Neural progenitor cell (in vitro differentiated cells): ENCODE data around the gene KDM5B. TPM values are rescaled to one million over a fixed set of nuclear protein-coding genes. Genes with fewer than 3 reads are reported as not detected.

Experiments
- DNase-seq: peaks from one replicate; pipeline ENCODE4 v3.0.0-alpha.2; 2016; ENCODE audit warnings: low spot score
- H2AFZ ChIP-seq: fragments of 200-600 bp; sonication (generic); replicated peaks from 2 replicates; pipeline ENCODE4 v1.6.1; 2016; ENCODE audit warnings: antibody characterized with exemption
- H3F3A ChIP-seq: fragments of 200-600 bp; sonication (generic); 2 replicates; pipeline ENCODE4 v1.6.1; 2016; ENCODE audit warnings: antibody characterized with exemption, low read depth
- H3K27ac ChIP-seq: fragments of 200-600 bp; sonication (generic); 2 replicates; pipeline ENCODE4 v1.5.1; 2016; ENCODE audit warnings: mild to moderate bottlenecking
- H3K27me3 ChIP-seq: fragments of 200-600 bp; sonication (generic); 2 replicates; pipeline ENCODE4 v1.6.1; 2016; ENCODE audit warnings: mild to moderate bottlenecking, moderate library complexity
- H3K36me3 ChIP-seq: fragments of 200-600 bp; sonication (generic); 2 replicates; pipeline ENCODE4 v1.5.1; 2016
- H3K4me1 ChIP-seq: fragments of 200-600 bp; sonication (generic); 2 replicates; pipeline ENCODE4 v1.6.1; 2016; ENCODE audit warnings: mixed run types
- H3K4me2 ChIP-seq: fragments of 200-600 bp; sonication (generic); 2 replicates; pipeline ENCODE4 v1.6.1; 2016
- H3K4me3 ChIP-seq: fragments of 200-600 bp; sonication (generic); 2 replicates; pipeline ENCODE4 v1.5.1; 2016
- H3K79me2 ChIP-seq: fragments of 200-600 bp; sonication (generic); 2 replicates; pipeline ENCODE4 v1.6.1; 2016; ENCODE audit warnings: low read depth
- H3K9ac ChIP-seq: fragments of 200-600 bp; sonication (generic); 2 replicates; pipeline ENCODE4 v1.6.1; 2016
- H3K9me3 ChIP-seq: fragments of 200-600 bp; sonication (generic); 2 replicates; pipeline ENCODE4 v1.5.1; 2016; ENCODE audit warnings: low read depth
- H4K20me1 ChIP-seq: fragments of 200-600 bp; sonication (generic); 2 replicates; pipeline ENCODE4 v1.6.1; 2016; ENCODE audit warnings: low read depth
- H3K27ac Mint-ChIP-seq: 3 replicates; pipeline ENCODE4 v1.8.0; 2021; ENCODE audit warnings: mixed read lengths
- H3K27me3 Mint-ChIP-seq: 2 replicates; pipeline ENCODE4 v1.8.0; 2022; ENCODE audit warnings: low read depth, mild to moderate bottlenecking, inconsistent platforms, moderate library complexity, mixed read lengths; ENCODE audit not compliant: insufficient read depth
- H3K36me3 Mint-ChIP-seq: 3 replicates; pipeline ENCODE4 v1.8.0; 2021; ENCODE audit warnings: mixed read lengths
- H3K4me1 Mint-ChIP-seq: 3 replicates; pipeline ENCODE4 v1.8.0; 2021; ENCODE audit warnings: mixed read lengths
- H3K4me3 Mint-ChIP-seq: 3 replicates; pipeline ENCODE4 v1.8.0; 2021; ENCODE audit warnings: mild to moderate bottlenecking, moderate library complexity, mixed read lengths
- H3K9me3 Mint-ChIP-seq: 3 replicates; pipeline ENCODE4 v1.8.0; 2020; ENCODE audit warnings: mixed read lengths
- EZH2 ChIP-seq: fragments of 200-600 bp; sonication (generic); IDR thresholded peaks from 2 replicates; pipeline ENCODE4 v1.6.1; 2017; ENCODE audit warnings: antibody characterized with exemption, mild to moderate bottlenecking, moderate library complexity
- EZH2phosphoT487 ChIP-seq: fragments of 200-600 bp; sonication (generic); IDR thresholded peaks from 2 replicates; pipeline ENCODE4 v1.6.1; 2017; ENCODE audit warnings: antibody characterized with exemption
- total RNA-seq: library from RNA; depleted of rRNA; stranded (reverse); fragments of >200 nt; gene quantifications from 2 replicates; pipeline ENCODE4 v1.2.3, GENCODE V29; 2015; ENCODE audit warnings: low replicate concordance
- TF ChIP-seq, protein P1 (sequence below): fragments of 200-600 bp; sonication (generic); IDR thresholded peaks from 2 replicates; pipeline ENCODE4 v1.5.1; 2017; ENCODE audit warnings: antibody characterized with exemption, mild to moderate bottlenecking

KDM5B gene
- total RNA-seq, 1 donor from 2014 or later = 283 TPM

DNA sequence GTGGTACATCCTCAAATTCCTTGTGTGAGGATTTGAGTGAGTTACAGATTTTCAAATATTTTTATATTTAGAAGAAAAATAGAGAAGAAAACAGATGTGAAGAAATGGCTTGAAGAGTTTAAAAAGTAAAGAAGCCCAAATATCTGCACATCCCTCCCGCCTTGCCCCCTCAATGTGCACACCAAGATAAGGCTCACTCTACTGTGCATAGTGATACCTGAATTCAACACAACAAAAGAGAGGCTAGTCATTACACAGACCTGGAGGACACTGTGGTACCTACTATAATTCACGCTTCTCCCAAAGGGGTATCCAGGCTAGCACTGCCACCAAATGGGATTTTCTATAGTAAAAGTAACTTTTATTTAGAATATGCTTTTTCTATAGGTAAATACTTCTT lies 53.9 kb downstream of the KDM5B start:
- H3K4me2 ChIP-seq = no peak overlapping the region
- H3K36me3 ChIP-seq = peaks cover 78% of the 10 kb centered on the region
- H3K36me3 Mint-ChIP-seq = peaks cover 40% of the 10 kb centered on the region

DNA sequence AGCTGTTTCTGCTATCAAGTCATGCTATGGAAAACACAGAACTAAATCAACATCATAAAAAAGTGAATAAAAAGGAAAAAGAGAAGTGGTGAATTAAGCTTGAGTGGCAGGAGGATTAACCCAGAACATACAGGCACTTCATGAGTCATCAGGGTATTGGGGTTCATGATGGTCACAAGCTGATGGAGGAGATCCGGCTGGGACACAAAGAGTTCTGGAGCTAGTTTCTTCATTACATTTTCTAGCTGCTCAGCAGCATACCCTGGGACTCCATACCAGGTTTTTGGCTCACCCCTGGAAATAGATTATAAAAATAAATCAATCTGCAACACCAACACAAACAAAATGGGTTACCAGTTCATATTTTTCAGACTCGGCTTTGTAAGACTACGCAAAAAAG lies 55.4 kb downstream of the KDM5B start:
- DNase-seq = no peak
- Histone ChIP-seq H3F3A (peaks cover 76% of the 10 kb centered on the region), H3K27me3 (no peaks in the 10 kb centered on the region), H3K4me1 (no peaks in the 10 kb centered on the region), H3K9ac (no peak overlapping the region), H3K36me3 (peaks cover 79% of the 10 kb centered on the region), H3K4me3 (no peak overlapping the region), H2AFZ (no peak overlapping the region), H3K9me3 (no peaks in the 10 kb centered on the region), H4K20me1 (peaks cover 48% of the 10 kb centered on the region), H3K79me2 (peaks cover 35% of the 10 kb centered on the region), H3K4me2 (no peak overlapping the region), H3K27ac (no peak overlapping the region)
- no peak overlapping the region for H3K27ac Mint-ChIP-seq
- H3K27me3 Mint-ChIP-seq = peaks cover 5% of the 10 kb centered on the region
- peaks cover 51% of the 10 kb centered on the region for H3K36me3 Mint-ChIP-seq
- TF ChIP-seq, protein P1, sequence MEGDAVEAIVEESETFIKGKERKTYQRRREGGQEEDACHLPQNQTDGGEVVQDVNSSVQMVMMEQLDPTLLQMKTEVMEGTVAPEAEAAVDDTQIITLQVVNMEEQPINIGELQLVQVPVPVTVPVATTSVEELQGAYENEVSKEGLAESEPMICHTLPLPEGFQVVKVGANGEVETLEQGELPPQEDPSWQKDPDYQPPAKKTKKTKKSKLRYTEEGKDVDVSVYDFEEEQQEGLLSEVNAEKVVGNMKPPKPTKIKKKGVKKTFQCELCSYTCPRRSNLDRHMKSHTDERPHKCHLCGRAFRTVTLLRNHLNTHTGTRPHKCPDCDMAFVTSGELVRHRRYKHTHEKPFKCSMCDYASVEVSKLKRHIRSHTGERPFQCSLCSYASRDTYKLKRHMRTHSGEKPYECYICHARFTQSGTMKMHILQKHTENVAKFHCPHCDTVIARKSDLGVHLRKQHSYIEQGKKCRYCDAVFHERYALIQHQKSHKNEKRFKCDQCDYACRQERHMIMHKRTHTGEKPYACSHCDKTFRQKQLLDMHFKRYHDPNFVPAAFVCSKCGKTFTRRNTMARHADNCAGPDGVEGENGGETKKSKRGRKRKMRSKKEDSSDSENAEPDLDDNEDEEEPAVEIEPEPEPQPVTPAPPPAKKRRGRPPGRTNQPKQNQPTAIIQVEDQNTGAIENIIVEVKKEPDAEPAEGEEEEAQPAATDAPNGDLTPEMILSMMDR = no peak
- TF ChIP-seq EZH2 (no peak), EZH2phosphoT487 (no peak)
- no peaks in the 10 kb centered on the region for H3K9me3 Mint-ChIP-seq
- H3K4me1 Mint-ChIP-seq = no peaks in the 10 kb centered on the region
- no peak overlapping the region for H3K4me3 Mint-ChIP-seq

More for the DNA sequence above, 53.9 kb downstream of the KDM5B start:
- no peak overlapping the region for H3K4me3 ChIP-seq
- Mint-ChIP-seq H3K4me1 (no peaks in the 10 kb centered on the region), H3K27me3 (peaks cover 2% of the 10 kb centered on the region), H3K9me3 (no peaks in the 10 kb centered on the region), H3K4me3 (no peak overlapping the region), H3K27ac (no peak overlapping the region)
- no peaks in the 10 kb centered on the region for H3K4me1 ChIP-seq
- peaks cover 64% of the 10 kb centered on the region for H3F3A ChIP-seq
- TF ChIP-seq, protein P1 = no peak
- TF ChIP-seq EZH2 = no peak
- no peak for TF ChIP-seq EZH2phosphoT487
- H3K79me2 ChIP-seq = peaks cover 40% of the 10 kb centered on the region
- no peak overlapping the region for H3K27ac ChIP-seq
- H4K20me1 ChIP-seq = peaks cover 50% of the 10 kb centered on the region
- no peak overlapping the region for H3K9ac ChIP-seq
- H2AFZ ChIP-seq = no peak overlapping the region
- DNase-seq = no peak
- no peaks in the 10 kb centered on the region for H3K27me3 ChIP-seq
- no peaks in the 10 kb centered on the region for H3K9me3 ChIP-seq

DNA sequence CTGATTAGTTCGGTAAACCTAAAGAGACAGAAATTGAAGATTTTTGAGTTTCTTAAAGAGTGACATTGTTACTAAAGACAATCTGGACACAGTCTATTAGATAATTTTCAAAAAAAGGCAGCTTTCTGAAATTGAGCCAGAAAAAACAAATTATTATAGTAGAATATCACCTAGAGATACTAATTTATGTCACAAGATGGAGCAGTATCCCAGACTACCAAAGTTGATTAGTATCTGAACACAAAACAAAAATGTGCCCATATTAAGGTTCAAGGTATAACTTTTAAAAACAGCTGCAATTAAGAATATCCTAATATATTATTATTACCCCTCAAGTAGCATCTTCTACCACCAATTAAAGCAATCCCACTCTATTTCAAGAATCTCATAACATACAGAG lies 57.5 kb downstream of the KDM5B start:
- H3K4me1 Mint-ChIP-seq = no peaks in the 10 kb centered on the region
- H3K27me3 Mint-ChIP-seq = peaks cover 3% of the 10 kb centered on the region
- Histone ChIP-seq H3K27ac (no peak overlapping the region), H3K79me2 (peaks cover 33% of the 10 kb centered on the region), H3K36me3 (peaks cover 80% of the 10 kb centered on the region), H3F3A (peaks cover 71% of the 10 kb centered on the region), H3K27me3 (no peaks in the 10 kb centered on the region), H3K9me3 (no peaks in the 10 kb centered on the region), H3K4me1 (no peaks in the 10 kb centered on the region), H3K9ac (no peak overlapping the region), H3K4me2 (no peak overlapping the region), H2AFZ (no peak overlapping the region), H3K4me3 (no peak overlapping the region), H4K20me1 (peaks cover 38% of the 10 kb centered on the region)
- peaks cover 50% of the 10 kb centered on the region for H3K36me3 Mint-ChIP-seq
- no peak for TF ChIP-seq EZH2
- TF ChIP-seq EZH2phosphoT487 = no peak
- TF ChIP-seq, protein P1 = no peak
- H3K4me3 Mint-ChIP-seq = no peak overlapping the region
- no peaks in the 10 kb centered on the region for H3K9me3 Mint-ChIP-seq
- no peak overlapping the region for H3K27ac Mint-ChIP-seq
- DNase-seq = no peak
